GM18520 (cell line): ENCODE measurements around the gene GP1BB.
"Not testable (repeated sequence)": the region's sequence is repeated elsewhere in the genome, so short reads cannot be mapped to it uniquely, and the experiment has no call there.

Source experiments
- ATAC-seq: cut with Tn5 transposase; IDR thresholded peaks from one replicate; pipeline ENCODE4 v1.9.1; 2021; ENCODE audit not compliant: unreplicated experiment

Gene GP1BB

DNA sequence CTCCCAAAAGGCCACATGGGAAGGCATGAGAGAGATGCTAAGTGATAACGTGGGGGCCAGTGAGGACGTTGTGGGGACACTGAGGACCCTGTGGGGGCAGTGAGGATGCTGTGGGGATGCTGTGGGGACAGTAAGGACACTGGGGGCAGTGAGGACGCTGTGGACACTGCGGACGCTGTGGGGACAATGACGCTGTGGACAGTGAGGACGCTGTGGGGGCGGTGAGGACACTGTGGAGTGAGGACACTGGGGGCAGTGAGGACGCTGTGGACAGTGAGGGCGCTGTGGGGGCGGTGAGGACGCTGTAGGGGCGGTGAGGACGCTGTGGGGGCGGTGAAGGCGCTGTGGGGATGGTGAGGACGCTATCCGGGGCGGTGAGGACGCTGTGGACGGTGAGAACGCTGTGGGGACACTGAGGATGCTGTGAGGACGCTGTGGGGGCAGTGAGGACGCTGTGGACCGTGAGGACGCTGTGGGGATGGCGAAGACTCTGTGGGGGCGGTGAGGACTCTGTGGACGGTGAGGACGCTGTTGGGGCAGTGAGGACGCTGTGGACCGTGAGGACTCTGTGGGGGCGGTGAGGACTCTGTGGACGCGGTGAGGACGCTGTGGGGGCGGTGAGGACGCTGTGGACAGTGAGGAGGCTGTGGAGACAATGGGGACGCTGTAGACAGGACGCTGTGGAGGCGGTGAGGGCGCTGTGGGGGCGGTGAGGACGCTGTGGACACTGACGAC lies 1.8 kb downstream of the GP1BB start:
- no peak for ATAC-seq

DNA sequence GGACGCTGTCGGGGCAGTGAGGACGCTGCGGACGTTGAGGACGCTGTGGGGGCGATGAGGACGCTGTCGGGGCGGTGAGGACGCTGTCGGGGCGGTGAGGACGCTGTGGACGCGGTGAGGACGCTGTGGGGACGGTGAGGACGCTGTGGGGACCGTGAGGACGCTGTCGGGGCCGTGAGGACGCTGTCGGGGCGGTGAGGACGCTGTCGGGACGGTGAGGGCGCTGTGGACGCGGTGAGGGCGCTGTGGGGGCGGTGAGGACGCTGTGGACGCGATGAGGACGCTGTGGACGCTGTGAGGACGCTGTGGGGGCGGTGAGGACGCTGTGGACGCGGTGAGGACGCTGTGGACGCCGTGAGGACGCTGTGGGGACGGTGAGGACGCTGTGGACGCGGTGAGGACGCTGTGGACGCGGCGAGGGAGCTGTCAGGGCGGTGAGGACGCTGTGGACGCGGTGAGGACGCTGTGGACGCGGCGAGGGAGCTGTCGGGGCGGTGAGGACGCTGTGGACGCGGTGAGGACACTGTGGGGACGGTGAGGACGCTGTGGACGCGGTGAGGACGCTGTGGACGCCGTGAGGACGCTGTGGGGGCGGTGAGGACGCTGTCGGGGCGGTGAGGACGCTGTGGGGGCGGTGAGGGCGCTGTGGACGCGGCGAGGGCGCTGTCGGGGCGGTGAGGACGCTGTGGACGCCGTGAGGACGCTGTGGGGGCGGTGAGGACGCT lies 2.9 kb downstream of the GP1BB start:
- not testable (repeated sequence) for ATAC-seq

DNA sequence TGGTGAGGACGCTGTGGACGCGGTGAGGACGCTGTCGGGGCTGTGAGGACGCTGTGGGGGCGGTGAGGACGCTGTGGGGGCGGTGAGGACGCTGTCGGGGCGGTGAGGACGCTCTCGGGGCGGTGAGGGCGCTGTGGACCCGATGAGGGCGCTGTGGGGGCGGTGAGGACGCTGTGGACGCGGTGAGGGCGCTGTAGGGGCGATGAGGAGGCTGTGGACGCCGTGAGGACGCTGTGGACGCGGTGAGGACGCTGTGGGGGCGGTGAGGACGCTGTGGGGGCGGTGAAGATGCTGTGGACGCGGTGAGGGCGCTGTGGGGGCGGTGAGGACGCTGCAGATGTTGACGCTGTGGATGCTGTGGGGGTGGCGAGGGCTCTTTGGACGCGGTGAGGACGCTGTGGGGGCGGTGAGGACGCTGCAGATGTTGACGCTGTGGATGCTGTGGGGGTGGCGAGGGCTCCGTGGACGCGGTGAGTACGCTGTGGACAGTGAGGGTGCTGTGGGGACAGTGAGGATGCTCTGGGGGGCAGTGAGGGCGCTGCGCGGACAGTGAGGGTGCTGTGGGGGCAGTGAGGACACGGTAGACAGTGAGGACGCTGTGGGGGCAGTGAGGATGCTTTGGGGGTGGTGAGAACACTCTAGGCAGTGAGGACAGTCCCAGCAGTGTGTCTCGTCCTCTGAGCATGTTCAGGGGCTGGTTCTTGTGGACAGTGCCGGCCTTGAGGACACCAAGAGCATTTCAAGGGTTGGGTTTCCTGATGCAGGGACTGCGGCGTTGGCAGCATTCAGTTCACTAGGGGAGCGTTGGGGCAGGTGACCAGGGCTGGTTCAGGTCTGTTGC lies 4.2 kb downstream of the GP1BB start:
- ATAC-seq, result no peak

DNA sequence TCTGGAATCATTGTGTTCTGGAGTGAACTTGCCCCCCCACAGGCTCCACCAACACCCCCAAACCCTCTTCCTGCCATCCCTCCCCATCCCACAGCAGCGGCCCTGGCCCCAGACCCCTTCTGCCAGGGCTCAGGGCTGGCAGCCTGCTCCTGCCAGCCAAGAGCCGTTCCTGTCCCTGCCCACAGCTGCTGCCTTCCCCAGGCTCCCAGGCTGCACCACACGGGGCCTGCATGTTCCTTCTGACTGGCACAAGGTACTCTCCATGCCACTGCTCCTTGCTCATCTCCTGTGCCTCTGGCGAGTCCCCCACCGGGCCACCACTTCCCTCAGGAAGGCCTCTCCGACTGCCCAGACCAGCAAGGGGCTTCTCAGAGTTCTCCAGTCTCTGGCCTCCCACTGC lies 4.9 kb downstream of the GP1BB start:
- ATAC-seq, result no peak

DNA sequence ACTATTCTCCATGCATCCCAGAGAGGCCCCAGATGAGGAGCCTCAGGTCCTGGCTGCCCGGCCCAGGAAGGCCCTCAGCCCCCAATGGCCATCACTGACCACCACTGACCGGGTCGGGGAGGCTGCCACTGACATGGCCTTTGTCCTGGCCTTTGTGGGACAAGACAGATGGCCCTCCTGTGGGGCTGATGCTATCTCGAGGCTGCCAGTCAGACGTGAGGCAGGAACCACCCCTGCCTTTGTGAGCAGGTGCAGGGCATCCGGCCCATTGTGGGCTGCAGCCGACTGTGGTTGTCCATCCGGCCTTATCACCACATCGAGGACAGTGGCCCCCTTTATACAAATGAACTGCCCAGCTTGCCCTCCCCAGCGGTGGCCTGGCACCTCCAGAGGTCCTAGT lies 5.5 kb downstream of the GP1BB start:
- no peak for ATAC-seq

DNA sequence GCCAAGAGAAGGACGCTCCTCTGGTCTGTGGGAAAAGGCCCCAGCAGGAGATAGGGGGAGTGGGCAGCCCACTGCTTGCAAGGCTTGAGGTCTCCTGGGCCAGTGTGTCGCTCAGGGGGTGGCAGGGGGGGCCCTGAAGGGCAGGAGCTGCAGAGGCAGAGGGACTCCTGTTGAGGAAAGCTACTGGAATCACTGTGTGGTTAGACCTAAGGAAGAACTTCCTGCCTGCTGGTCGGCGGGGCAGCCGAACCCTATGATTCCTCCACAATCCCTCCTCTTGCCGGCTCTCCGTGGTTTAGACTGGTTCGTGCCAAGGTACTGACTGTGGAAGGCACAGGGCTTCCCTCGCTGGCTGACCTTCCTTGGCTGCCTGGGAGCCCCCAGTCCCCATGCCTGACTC lies 6.2 kb downstream of the GP1BB start:
- no peak for ATAC-seq

DNA sequence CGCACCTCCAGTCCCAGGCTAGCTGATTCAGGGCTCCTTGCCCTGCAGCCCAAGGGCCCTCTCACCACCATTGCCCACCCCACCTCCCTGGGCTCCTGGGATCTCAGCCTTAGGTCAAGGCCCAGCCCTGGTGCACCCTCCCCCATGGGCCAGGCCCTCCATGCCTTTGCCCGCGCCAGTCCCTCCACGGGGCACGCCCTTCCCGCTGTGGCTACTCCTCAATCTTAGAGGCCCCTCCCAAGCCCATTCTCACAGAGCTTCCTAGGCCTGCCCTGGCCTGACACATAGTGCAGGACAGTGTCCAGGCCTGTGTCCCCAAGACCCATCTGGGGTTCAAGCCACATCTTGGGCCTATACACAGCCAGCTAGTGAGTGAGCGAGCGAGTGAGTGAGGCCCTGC lies 6.9 kb downstream of the GP1BB start:
- no peak for ATAC-seq

DNA sequence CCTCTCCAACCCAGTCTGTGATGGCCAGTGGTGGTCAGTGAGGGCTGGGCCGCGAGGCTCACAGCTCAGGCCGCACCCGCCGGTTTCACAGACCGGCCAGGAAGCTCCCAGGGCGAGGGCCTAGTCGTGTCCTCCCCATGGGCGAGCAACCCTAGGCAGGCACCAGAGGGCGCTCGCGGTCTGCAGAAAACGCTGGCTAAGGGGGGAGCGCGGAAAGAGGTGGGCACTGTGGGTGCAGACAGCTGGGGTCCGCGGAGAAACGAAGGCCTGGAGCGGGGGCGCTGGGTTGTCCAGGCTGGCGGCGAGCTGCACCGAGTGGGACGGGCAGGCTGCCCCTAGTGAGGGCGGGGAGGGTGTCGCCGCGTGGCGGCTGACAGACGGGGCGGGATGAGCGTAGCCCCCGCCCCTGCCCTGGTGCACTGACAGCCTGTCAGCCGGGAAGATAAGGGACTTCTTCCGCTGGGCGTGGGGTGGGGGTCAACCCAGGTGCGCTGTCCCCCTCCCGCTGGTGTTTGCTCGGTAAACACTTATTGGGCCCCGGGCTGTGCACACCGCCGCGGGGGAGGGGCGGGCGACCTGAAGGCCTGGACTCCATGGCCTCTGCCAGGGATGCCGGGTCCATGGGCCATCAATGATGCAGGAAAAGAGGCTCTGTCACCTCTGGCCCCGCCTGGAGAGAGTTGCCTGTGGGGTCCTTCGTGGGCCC lies 7.5 kb downstream of the GP1BB start:
- no peak for ATAC-seq

DNA sequence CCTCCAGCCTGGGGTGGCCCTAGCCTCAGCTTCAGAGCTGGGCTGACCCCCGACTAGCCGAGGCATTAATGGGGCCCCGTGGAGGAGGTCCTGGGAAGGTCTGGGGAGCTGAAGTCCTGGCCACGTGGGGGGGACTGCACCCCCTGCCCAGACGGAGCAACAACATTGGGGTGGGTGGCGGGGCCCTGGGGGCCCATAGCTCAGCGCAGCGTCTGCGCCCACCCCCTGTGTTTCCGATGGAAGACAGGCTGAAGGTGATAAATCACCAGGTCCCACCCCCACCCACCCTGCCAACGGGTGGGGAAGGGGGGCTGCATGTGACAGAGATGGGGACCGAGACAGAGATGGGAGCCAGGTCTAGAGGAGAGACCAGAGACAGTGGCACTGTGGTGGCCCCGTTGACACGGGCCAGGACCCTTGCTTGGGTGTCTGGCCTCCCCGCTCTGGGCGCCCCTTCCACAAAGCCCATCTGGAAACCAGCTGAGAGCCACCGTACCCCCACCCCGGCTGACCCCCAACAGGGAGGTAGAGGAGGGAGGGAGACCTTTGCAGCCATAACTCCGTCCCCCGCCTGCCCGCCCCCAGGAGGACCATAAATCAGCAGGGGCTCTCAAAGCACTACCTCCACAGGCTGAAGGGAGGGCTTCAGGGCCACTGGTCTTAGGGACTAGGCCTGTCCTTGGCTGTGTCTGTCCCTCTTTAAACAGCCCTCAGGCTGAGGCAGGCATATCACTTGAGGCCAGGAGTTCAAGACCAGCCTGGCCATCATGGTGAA lies 8.2 kb downstream of the GP1BB start:
- ATAC-seq, result no peak

DNA sequence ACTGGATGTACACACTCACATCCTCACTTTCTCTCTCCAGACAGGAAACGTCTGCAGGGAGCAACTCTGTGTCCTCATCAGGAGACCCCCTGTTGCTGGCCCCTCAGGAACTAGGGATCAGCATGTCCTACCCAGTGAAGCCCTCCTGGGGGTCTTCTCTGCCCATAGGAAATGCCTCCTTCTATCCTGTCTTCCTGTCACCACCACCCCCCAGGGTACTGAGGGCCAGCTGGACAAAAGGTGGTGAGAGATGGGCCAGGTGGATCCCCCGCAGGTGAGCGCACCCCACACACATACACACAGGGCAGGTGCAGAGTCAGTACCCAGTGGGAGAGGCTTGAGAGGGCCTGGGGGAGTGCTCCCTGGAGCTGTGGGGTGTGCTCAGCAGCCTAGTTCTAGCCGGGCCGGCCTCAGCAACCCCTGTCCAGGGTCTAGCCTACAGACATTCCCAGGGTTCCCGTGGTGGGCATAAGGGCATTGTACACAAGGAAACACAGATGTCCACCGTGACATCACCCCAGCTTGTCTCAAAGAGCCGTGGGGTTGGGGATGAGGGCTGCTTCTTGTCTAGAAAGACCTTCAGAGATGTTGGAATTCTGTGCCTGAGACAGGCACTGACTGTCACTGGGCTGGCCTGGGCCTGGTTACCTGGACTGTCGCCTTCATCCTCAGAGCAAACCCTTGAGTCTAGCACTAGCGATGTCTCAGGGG lies 9.2 kb downstream of the GP1BB start:
- no peak for ATAC-seq

DNA sequence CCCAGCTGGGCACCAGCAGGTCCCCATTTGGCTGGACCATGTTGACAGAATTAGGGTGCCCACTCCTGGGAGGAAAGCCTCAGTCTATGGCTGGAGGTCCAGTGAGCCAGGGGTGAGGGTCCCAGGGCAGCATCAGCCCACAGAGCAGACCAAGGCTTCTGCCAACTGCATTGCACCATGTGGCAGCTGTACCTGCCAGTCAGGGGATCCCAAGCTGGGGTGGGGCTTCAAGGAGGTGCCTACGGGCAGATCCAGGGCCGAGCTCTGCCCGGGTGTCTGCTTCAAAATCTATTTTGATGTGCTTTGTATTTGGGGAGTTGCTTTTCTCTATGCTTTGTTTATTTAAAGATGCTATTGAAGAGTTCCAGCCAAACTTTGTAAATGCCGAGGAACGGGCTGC lies 10.4 kb downstream of the GP1BB start:
- no peak for ATAC-seq

DNA sequence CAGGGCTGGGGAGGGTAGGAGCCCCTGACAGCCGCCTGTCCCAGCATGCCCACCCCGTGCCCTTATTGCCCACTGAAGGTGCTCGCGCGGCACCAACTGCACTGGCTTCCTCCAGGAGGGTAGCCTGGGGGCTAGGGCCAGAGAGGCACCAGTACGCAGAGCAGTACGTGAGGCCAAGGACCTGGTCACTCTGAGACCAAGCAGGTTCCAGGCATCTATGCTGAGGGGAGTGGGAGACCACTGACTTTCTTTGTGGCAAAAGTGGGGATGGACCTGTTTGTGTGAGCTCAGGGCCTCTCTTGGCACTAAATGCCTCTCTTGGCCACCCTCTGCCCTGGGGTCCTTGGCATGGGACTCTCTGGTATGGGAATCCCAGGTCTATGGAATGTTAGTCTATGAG lies 10.8 kb downstream of the GP1BB start:
- no peak for ATAC-seq

DNA sequence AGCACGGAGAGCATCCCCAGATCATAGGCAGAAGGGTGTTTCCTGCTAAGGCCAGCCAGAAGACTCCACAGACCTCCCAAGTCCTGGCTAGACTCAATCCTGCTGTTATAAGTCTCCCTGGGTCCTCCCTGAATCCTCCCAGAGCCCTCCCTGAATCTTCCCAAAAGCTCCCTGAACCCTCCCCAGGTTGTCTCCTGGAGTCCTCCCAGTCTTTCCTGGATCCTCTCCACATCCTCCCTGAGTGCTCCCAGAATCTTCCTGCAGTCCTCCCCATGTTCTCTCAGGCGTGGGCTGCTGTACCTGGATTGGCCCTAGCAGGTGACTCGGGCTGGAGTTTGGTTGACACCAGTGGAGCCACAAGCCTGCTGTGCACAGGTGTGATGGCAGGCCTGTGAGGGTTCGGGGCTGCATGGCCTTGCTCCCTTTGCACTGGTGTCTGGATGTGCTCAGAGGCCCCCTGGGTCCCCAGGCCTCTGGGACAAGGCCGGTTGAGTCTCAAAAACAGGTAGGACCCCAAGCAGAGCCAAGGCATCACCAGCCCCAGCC lies 11.6 kb downstream of the GP1BB start:
- no peak for ATAC-seq

DNA sequence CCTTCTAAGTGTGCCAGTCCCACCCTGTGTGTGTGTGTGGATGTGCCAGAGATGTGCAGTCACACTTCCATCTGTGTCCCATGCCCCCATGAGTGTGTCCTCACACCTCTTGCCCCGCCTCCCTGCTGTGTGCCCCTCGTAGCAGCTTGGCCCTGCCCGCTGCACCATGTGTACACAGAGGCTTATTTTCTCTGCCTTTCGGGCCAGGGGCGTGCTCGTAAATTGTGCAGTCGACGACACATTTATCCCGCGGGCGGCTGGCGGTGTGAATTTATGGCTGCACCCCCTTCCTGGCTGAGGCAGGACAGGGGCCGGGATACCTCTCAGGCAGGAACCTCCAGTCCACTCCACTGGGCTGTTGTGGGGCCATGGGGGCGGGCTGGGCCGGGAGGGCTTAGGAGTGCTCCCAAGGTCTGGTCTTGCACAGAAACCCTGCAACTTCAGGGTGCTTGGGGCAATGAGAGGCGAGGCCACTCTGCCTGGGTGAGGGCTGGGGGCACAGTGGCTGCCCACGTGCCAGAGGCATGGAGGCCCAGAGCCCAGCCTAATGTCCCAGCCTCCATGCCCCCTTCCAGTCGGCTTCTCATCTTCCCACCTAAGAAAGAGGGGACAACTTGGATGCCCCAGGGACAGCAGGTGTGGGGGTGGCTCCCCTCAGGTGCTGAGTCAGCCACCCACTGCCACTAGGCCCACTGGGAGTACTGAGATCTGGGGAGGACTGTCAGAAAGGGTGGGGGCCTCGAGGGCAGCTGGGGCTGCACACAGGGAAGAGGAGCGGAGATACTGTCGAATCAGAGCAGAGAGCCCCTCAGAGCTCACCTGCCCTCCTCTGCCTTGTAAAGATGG lies 12.5 kb downstream of the GP1BB start:
- ATAC-seq, result no peak

DNA sequence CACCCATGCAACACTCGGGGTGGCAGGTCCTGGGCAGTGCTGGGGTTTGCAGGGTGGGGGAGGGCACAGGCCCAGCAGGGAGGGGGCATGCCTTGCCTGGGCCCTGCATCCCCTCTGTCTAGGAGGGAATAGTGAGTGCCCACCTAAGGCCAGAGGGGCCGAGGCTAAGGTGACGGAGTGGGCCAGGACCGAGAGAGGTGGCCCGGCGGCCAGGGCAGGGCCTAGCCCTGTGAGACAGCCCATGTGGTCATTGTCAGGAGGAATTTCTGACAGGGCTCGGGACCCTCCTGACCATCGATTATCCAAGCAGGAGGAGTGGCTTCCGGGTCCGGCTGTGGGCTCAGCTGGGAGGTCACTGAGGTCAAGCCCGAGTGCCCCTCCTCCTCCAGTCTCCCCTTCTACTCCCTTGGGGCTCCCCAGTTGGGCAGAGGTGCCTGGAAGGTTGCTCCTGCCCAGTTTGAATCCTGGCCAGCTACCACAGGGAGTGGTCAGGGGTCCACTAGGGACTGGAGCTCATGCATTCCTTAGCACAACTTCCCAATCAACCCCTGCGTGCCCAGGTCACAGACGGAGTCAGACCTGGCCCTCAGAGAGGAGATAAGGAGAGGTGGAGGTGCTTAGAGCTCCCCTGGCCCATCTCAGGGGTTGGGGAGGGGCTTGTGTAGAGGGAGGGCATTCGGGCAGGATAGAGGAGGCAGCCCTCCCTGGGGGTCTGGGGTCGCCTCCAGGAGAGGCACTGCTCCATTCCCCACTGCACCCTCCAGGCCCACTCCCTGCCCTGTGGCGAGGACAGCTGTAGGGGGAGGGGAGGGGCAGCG lies 14.7 kb downstream of the GP1BB start:
- no peak for ATAC-seq

DNA sequence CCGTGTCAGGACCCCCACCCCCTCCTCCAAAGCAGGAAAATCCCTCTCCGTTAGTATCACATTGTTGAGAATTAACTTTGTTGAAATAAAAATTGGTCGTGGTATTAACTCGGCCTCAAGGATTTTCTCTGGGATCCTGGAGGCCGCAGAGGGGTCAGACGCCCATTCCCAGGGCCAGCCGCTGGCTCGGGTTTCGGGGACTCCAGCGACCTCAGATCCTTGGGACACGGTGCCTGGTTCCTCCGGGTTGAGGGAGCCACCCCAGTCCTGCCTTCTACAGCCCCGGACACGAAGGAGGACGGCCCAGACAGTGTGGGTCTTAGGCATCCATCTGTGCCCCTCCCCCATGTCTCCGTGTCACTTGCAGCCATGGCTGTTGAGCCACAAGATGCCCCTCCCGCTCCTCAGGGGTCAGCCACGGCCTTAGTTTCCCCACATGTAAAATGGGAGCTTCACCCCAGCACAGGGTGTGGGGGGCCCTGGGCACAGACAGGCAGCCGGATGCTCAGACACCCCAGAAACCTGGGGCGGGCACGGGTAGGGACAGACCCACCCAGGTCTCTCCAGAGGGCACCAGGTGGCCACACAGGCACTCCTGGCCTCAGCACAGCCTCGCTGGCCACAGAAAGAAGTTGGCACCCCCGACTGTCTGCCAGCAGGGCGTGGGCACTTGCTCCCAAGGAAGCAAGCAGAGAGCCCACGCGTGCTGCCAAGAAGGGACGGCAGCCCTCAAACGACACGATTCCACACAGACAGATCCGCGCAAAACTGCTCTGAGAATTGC lies 15.5 kb downstream of the GP1BB start:
- no peak for ATAC-seq

DNA sequence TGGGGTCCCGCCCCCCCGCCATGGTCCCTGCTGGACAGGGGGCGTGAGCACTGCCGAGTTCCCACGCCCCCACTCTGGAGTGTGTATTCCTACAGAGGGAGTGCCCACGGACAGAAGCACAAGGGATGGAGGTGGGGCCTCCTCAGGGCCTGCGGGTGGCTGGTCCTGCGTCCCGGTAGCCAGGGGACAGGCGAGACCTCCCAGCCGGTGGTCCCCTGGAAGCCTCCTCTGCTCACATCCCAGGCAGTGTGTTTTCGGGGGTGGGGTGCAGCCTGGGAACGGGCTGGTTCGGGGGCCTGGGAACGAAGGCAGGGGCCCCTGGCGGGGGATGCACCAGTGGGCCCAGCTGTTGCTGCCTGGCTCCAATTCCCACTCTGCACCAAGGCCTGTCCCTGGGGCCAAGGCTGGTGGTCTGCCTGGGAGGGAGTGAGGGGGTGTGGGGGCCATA lies 16.1 kb downstream of the GP1BB start:
- no peak for ATAC-seq
